Urinary bladder (tissue), 4 donors: Measurements from ENCODE around the gene LSM2. TPM values are rescaled to one million over a fixed set of nuclear protein-coding genes. Genes with fewer than 3 reads are reported as not detected.
"Not testable (repeated sequence)": the region's sequence is repeated elsewhere in the genome, so short reads cannot be mapped to it uniquely, and the experiment has no call there.

Experiments used
- DNase-seq: peaks from one replicate; pipeline ENCODE4 v3.0.0-alpha.2; 2015; ENCODE audit errors: extremely low spot score
- H3K27ac ChIP-seq: one replicate; pipeline ENCODE4 v1.5.1; 2013; ENCODE audit warnings: low read depth, mild to moderate bottlenecking, moderate library complexity
- H3K36me3 ChIP-seq: one replicate; pipeline ENCODE4 v1.6.1; 2013; ENCODE audit warnings: mild to moderate bottlenecking, moderate library complexity; ENCODE audit not compliant: insufficient read depth
- H3K4me1 ChIP-seq: one replicate; pipeline ENCODE4 v1.6.1; 2013; ENCODE audit warnings: mild to moderate bottlenecking, moderate library complexity; ENCODE audit not compliant: insufficient read depth
- H3K4me3 ChIP-seq: one replicate; pipeline ENCODE4 v1.5.1; 2013; ENCODE audit warnings: low read depth, low read length
- WGBS: extraction: QIAGEN DNeasy Blood & Tissue Kit; methylation state at CpG from one replicate; pipeline ENCODE4 v1.1.7; 2013; 5-methylcytosine and 5-hydroxymethylcytosine counted together
- polyA plus RNA-seq: library from polyadenylated mRNA; stranded (reverse); fragments of 200-250 nt; gene quantifications from one replicate; pipeline ENCODE4 v1.2.3, GENCODE V29; 2013
- total RNA-seq: library from RNA; depleted of rRNA; stranded (reverse); fragments of >200 nt; gene quantifications from one replicate; pipeline ENCODE4 v1.2.3, GENCODE V29; 2014
- donor health status: healthy with polysubstance abuse.
- donor health status: healthy.

Gene LSM2
- total and polyA plus RNA-seq, 2 donors = 22.5 to 69.4 TPM

DNA sequence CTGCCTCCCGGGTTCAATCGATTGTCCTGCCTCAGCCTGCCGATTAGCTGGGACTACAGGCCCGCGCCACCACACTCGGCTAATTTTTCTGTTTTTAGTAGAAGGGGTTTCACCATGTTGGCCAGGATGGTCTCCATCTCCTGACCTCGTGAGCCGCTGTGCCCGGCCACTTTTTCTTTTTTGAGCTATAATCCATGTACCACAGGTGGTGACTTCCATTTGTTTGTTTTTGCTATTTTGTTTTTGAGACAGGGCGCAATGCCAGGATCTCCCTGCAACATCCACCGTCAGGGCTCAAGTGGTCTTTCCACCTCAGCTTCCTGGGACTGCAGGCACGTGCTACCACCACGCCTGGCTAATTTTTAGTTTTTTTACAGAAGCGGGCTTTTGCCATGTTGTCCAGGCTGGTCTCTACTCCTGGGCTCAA, 29.3 kb upstream of the LSM2 start:
- H3K36me3 ChIP-seq = no peaks in the 10 kb centered on the region
- WGBS = 14% methylated on average over 14 of the region's 14 CpGs
- H3K4me1 ChIP-seq = peaks cover 5% of the 10 kb centered on the region
- DNase-seq = no peak
- peak overlapping the region; percentile 26 for H3K27ac ChIP-seq
- peak overlapping the region; percentile 85 for H3K4me3 ChIP-seq

DNA sequence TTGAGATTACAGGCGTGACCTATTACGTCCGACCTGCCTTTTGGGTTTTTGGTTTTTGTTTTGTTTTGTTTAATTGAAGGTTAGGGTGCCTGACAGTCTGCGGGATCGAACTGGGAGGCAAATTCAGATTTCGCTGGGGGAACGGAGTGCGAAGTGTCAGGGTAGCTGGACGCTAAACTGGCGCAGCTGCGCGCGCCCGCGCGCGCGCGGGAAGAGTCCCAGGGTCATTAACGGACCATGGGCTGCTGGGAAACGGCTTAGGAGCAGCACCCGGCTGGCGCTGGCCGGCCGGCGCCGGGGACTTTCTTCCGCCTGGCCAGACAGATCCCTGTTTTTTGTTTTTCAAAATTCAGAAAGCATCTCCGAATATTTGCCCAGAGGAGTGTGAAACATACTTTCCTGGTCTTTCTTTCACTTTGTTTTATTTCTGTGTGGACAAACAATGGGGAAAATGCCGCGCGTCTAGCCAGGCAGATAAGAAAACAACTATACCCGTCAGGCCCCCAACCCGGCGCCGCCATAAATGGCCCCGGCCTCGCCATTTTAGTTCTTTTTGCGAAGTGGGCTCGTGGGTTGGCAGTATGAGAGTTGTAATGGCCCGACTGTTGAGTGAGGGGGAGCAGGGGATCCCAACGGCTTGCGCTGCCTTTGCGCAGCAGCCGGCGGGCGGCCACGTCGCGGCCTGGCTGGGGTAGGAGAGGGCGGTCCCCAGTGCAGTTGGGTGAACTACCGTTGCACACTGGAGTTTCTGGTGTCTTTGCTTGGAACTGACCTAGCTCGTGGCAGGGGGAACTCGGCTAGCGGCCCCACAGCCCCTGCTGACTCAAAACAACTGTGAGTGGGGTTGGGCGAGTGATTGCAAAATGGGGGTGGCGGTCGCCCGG, 27.8 kb upstream of the LSM2 start:
- peak; percentile 82 for DNase-seq
- Histone ChIP-seq H3K36me3 (no peaks in the 10 kb centered on the region), H3K4me3 (peak overlapping the region; percentile 85), H3K27ac (peak overlapping the region; percentile 97), H3K4me1 (peaks cover 5% of the 10 kb centered on the region)
- under 1% methylated on average over 59 of the region's 59 CpGs for WGBS

DNA sequence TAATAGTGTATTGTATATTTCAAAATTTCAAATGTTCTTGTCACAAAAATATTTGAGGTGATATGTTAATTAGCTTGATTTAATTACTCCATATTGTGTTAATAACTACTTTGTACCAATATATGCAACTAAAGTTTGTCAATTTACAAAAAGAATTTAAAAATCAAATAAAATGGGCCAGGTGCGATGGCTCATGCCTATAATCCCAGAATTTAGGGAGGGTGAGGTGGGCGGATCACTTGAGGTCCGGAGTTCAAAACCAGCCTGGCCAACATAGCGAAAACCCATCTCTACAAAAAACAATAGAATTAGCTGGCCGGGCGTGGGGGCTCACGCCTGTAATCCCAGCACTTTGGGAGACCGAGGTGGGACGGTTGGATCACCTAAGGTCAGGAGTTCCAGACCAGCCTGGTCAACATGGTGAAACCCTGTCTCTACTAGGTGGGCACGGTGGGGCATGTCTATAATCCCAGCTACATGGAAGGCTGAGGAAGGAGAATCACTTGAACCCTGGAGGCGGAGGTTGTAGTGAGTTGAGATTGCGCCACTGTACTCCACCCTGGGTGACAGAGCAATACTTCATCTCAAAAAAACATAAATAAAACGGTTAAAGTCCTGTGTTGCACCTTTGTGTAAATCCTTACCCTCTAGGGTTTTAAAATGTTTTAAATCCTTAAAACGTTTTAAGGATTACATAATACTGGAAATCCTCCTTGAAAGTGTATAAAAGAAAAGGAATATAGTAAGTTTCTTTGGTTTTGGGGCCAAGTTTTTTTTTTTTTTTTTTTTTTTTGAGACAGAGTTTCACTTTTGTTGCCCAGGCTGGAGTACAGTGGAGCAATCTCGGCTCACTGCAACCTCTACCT, 24.8 kb upstream of the LSM2 start:
- no peak for DNase-seq
- Histone ChIP-seq H3K4me3 (no peak overlapping the region), H3K36me3 (no peaks in the 10 kb centered on the region), H3K27ac (no peak overlapping the region), H3K4me1 (peaks cover 1% of the 10 kb centered on the region)
- 85% methylated on average over 15 of the region's 15 CpGs for WGBS

DNA sequence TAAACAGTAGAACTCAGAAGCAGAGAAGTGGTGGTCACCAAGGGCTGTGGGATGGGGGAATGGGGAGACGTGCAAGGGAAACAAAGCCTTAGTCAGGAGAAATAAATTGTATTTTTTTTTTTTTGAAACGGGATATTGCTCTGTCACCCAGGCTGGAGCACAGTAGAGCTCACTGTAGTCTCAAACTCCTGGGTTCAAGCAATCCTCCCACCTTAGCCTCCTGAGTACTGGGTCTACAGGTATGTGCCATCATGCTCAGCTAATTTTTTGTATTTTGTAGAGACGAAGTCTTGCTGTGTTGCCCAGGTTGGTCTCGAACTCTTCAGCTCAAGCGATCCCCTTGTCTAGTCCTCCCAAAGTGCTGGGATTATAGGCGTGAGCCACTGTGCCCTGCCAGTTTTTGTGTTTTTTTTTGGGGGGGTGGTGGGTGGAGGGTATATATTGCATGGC, 24.1 kb upstream of the LSM2 start:
- Histone ChIP-seq H3K36me3 (no peaks in the 10 kb centered on the region), H3K27ac (no peak overlapping the region), H3K4me1 (no peaks in the 10 kb centered on the region), H3K4me3 (peak overlapping the region; percentile 58)
- DNase-seq = no peak
- 52% methylated on average over 6 of the region's 6 CpGs for WGBS

DNA sequence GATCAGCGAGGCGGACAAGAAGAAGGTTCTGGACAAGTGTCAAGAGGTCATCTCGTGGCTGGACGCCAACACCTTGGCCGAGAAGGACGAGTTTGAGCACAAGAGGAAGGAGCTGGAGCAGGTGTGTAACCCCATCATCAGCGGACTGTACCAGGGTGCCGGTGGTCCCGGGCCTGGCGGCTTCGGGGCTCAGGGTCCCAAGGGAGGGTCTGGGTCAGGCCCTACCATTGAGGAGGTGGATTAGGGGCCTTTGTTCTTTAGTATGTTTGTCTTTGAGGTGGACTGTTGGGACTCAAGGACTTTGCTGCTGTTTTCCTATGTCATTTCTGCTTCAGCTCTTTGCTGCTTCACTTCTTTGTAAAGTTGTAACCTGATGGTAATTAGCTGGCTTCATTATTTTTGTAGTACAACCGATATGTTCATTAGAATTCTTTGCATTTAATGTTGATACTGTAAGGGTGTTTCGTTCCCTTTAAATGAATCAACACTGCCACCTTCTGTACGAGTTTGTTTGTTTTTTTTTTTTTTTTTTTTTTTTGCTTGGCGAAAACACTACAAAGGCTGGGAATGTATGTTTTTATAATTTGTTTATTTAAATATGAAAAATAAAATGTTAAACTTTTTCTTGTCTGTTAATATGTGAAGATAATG, 23.0 kb upstream of the LSM2 start:
- DNase-seq = no peak
- H3K4me1 ChIP-seq = no peaks in the 10 kb centered on the region
- 1% methylated on average over 15 of the region's 15 CpGs for WGBS
- peak overlapping the region; percentile 58 for H3K4me3 ChIP-seq
- no peak overlapping the region for H3K27ac ChIP-seq
- no peaks in the 10 kb centered on the region for H3K36me3 ChIP-seq

DNA sequence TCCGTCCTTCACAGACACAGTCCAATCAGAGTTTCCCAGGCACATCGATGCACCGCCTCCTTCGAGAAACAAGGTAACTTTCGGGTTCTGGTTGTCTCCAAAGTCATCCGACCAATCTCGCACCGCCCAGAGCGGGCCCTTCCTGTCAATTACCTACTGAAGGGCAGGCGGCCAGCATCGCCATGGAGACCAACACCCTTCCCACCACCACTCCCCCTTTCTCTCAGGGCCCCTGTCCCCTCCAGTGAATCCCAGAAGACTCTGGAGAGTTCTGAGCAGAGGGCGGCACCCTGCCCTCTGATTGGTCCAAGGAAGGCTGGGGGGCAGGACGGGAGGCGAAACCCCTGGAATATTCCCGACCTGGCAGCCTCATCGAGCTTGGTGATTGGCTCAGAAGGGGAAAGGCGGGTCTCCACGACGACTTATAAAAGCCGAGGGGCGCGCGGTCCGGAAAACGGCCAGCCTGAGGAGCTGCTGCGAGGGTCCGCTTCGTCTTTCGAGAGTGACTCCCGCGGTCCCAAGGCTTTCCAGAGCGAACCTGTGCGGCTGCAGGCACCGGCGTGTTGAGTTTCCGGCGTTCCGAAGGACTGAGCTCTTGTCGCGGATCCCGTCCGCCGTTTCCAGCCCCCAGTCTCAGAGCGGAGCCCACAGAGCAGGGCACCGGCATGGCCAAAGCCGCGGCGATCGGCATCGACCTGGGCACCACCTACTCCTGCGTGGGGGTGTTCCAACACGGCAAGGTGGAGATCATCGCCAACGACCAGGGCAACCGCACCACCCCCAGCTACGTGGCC, 20.7 kb upstream of the LSM2 start, which contains the start of gene HSPA1B:
TSS of gene HSPA1B (plus strand) at position 453 of the 794 bp plus-strand sequence. CDS start at position 666, 213 bp downstream.
- peak; percentile 99 for DNase-seq
- H3K4me3 ChIP-seq = peak within 1 kb of the TSS; percentile 62
- H3K36me3 ChIP-seq = no peaks in the 10 kb centered on the region
- under 1% methylated on average over 52 of the region's 56 CpGs for WGBS
- H3K27ac ChIP-seq = peak within 1 kb of the TSS; percentile 96
- H3K4me1 ChIP-seq = no peaks in the 10 kb centered on the region

DNA sequence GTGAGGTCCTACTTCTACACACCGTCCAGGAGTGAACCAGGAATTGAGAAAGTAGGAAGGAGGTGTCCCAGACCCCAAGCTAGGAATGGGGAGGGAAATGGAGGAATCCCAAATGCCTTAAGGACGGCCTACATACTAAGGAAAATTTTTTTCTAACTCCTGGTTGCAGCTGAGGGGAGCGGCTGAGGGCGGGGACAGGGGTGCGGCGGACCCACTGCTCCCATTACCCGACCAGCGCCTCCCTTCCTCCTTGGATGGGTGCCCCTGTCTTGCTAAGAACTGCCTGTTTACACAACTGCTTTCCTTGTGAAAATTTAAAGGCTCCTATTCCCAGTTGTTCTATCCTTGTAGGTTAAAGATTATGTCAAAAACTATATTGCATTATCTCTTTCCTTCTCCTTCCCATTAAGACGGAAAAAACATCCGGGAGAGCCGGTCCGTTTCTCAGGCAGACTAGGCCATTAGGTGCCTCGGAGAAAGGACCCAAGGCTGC, 20.1 kb upstream of the LSM2 start:
- DNase-seq = no peak
- peak overlapping the region; percentile 24 for H3K4me3 ChIP-seq
- H3K27ac ChIP-seq = peak overlapping the region; percentile 96
- H3K36me3 ChIP-seq = no peaks in the 10 kb centered on the region
- no peaks in the 10 kb centered on the region for H3K4me1 ChIP-seq
- under 1% methylated on average over 13 of the region's 13 CpGs for WGBS

DNA sequence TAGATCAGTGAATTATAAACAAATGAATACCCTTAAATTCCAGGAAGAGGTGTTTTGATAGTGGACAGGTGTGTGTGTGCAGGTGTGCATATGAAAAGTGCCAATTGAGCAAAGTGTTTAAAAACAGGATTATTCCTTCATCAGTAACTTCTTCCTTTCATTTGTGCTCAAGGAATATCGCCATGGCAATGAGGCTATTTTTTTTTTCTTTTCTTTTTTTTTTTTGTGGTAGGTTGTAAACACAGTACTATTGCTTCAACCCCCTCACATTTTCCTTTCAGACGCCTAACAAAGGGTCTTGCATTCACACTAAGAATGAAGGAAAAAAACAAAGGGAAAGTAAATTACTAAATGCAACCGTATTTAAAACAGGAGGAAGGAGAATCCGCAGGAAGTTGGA, 18.8 kb upstream of the LSM2 start:
- 69% methylated on average over 4 of the region's 4 CpGs for WGBS
- no peak for DNase-seq
- Histone ChIP-seq H3K4me1 (no peaks in the 10 kb centered on the region), H3K27ac (no peak overlapping the region), H3K4me3 (no peak overlapping the region), H3K36me3 (no peaks in the 10 kb centered on the region)

DNA sequence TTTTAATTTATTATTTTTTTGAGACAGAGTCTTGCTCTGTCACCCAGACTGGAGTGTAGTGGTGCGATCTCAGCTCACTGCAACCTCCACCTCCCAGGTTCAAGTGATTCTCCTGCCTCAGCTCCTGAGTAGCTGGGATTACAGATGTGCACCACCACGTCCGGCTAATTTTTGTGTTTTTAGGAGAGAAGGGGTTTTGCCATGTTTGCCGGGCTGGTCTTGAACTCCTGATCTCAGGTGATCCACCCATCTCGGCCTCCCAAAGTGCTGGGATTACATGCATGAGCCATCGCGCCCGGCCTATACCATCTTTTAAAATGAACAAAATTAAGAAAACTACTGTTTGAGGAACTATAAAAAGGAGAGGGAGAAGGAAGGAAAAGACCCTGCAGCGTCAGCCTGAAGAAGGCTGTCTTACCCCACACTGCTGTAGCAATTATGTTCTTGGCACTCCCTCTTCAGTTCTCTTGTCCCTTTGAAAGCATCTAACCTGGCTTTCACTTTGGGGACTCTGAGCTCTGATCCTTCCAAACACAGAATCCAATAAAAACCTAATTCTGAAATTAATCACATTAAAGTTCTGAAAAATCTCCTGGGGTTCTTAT, 16.9 kb upstream of the LSM2 start:
- H3K4me3 ChIP-seq, H3K36me3 ChIP-seq, DNase-seq, H3K4me1 ChIP-seq: not testable (repeated sequence)
- 82% methylated on average over 9 of the region's 9 CpGs for WGBS
- peak overlapping the region; percentile 54 for H3K27ac ChIP-seq

DNA sequence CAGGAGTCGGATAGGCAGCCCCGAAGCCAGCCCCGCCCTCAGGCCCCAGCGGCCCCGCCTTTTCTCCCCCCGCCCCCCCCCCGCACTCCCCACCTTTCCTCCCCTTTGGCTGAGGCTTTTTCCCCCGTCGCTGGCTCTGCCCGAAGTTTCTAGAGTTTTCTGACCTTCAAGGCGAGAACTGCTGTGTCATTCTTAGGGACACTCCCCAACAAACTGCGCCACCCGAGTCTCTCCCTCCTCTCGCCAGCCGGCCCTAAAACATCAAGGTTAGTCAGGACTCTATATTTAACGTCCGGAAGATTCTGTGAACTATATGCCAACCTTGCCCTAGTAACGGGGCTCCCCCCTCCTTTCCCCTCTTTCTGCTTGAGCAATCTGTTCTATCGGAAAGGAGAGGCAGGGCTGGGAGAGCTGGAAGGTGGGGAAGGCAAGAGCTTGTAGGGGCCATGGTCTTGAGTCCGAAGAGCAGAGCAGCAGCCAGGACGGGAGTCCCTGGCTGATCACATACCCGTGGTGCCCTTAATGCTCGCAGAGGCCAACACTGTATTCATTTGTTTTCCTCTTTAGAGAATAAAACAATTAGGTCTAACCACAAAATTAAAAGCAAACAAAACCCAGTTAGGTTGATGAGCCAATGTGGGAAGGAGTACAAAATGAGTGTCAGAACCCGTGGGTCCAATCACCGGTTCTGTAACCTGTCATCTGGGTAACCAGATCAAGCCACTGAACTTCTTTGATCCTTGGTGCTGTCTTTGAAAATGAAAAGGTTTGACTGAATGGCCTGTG, 15.5 kb upstream of the LSM2 start:
- Histone ChIP-seq H3K27ac (peak overlapping the region; percentile 93), H3K36me3 (no peaks in the 10 kb centered on the region), H3K4me3 (peak overlapping the region; percentile 52), H3K4me1 (no peaks in the 10 kb centered on the region)
- peak; percentile 77 for DNase-seq
- WGBS = 2% methylated on average over 24 of the region's 25 CpGs

DNA sequence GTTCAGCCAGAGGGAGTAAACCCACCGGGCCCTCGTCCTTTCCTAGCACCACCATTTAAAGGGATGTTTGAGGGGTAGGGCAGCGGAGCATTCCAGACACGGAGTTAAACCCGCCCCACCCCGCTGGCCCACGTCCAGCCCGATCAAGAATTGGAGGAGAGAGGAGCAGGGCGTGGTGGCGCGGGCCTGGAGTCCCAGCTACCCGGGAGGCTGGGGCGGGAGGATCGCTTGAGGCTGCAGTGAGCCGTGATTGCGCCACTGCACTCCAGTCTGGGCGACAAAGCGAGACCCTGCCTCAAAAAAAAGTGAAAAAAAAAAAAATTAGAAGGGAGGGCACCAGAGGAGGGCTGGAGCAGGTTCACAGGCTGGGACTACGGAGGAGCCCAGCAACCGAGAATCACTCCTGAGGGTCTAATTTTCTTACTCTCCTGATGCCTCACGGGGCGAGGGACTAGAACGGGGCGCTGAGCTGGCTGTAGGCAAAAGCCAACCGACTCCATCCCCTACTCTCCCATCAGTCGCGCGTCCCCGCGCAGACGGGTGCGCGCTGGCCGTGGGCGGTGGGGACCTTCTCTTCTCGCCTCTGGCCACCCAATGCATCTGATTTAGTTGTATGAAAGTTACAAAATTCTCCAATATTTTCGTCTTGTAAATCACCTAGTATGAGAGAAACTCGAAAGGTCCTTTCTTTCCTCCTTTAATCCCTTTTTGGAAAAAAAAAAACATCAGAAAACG, 14.7 kb upstream of the LSM2 start:
- Histone ChIP-seq H3K4me1 (no peaks in the 10 kb centered on the region), H3K27ac (peak overlapping the region; percentile 93), H3K4me3 (peak overlapping the region; percentile 52), H3K36me3 (no peaks in the 10 kb centered on the region)
- no peak for DNase-seq
- 4% methylated on average over 39 of the region's 39 CpGs for WGBS
